Keratinocyte (primary cell): ENCODE measurements around the gene PTK6. TPM values are rescaled to one million over a fixed set of nuclear protein-coding genes. Genes with fewer than 3 reads are reported as not detected.

ENCODE experiments used
- DNase-seq: peaks from one replicate; pipeline ENCODE4 v3.0.0-alpha.2; 2011; ENCODE audit warnings: low read depth, missing footprints, low spot score
- FAIRE-seq: peaks from 2 replicates; lab custom pipeline; 2011; peaks lifted over from hg19 to GRCh38; lab: Jason Lieb, UNC
- H2AFZ ChIP-seq: 2 replicates; pipeline ENCODE4 v1.6.0; 2012; ENCODE audit warnings: low read length, control low read depth, inconsistent platforms; ENCODE audit not compliant: control insufficient read depth
- H3K27ac ChIP-seq: 2 replicates; pipeline ENCODE4 v1.5.1; 2011; ENCODE audit warnings: low read length; ENCODE audit not compliant: control insufficient read depth, insufficient read depth
- H3K27me3 ChIP-seq: 3 replicates; pipeline ENCODE4 v1.6.0; 2011; ENCODE audit warnings: low read length; ENCODE audit not compliant: control insufficient read depth, insufficient read depth; ENCODE audit errors: extremely low read depth
- H3K36me3 ChIP-seq, 2 experiments: 2 replicates in 1 of 2; 3 replicates in 1 of 2; pipeline ENCODE4 v1.5.1; 2011; ENCODE audit warnings: low read length in 2 of 2, mild to moderate bottlenecking in 1 of 2; ENCODE audit not compliant: control insufficient read depth in 2 of 2, insufficient read depth in 2 of 2; ENCODE audit errors: extremely low read depth in 1 of 2
- H3K4me1 ChIP-seq: 3 replicates; pipeline ENCODE4 v1.5.1; 2011; ENCODE audit warnings: low read length; ENCODE audit not compliant: control insufficient read depth, insufficient read depth; ENCODE audit errors: extremely low read depth
- H3K4me2 ChIP-seq: 3 replicates; pipeline ENCODE4 v1.6.0; 2011; ENCODE audit warnings: low read depth, low read length; ENCODE audit not compliant: control insufficient read depth, insufficient read depth; ENCODE audit errors: extremely low read depth
- H3K4me3 ChIP-seq, 3 experiments: fragments of 200-600 bp in 1 of 3; sonication (generic) in 1 of 3; 2 replicates in 2 of 3; 3 replicates in 1 of 3; pipeline ENCODE4 v1.5.1; 2011 to 2016; ENCODE audit warnings: low read length in 3 of 3, mild to moderate bottlenecking in 3 of 3, control low read depth in 2 of 3, inconsistent platforms in 1 of 3, low read depth in 1 of 3, mixed read lengths in 1 of 3, mixed run types in 1 of 3, moderate library complexity in 1 of 3; ENCODE audit not compliant: control insufficient read depth in 2 of 3, insufficient read depth in 2 of 3; ENCODE audit errors: extremely low read depth in 1 of 3
- H3K79me2 ChIP-seq: 2 replicates; pipeline ENCODE4 v1.6.0; 2012; ENCODE audit warnings: low read length; ENCODE audit not compliant: control insufficient read depth, insufficient read depth
- H3K9ac ChIP-seq: 3 replicates; pipeline ENCODE4 v1.6.0; 2011; ENCODE audit warnings: low read length; ENCODE audit not compliant: control insufficient read depth, insufficient read depth; ENCODE audit errors: extremely low read depth
- H3K9me1 ChIP-seq: 3 replicates; pipeline ENCODE4 v1.6.0; 2011; ENCODE audit warnings: low read length; ENCODE audit not compliant: control insufficient read depth, insufficient read depth; ENCODE audit errors: extremely low read depth
- H3K9me3 ChIP-seq: 2 replicates; pipeline ENCODE4 v1.5.1; 2012; ENCODE audit warnings: low read depth, low read length; ENCODE audit not compliant: control insufficient read depth
- H4K20me1 ChIP-seq: 3 replicates; pipeline ENCODE4 v1.6.0; 2011; ENCODE audit warnings: low read length; ENCODE audit not compliant: control insufficient read depth, insufficient read depth; ENCODE audit errors: extremely low read depth
- EZH2 ChIP-seq: IDR thresholded peaks from one replicate; pipeline ENCODE4 v1.6.1; 2012; ENCODE audit warnings: inconsistent platforms, mild to moderate bottlenecking, low read length, moderate library complexity
- dilution Hi-C: fragments of 300-500 bp; cut with MboI; formaldehyde crosslinking; loops from one replicate; pipeline ENCODE4 v1.7.0; 2020; ENCODE audit warnings: low sequenced_read_pairs; ENCODE audit not compliant: extremely low pct_ligation_motif_present
- polyA plus RNA-seq, 5 experiments: library from polyadenylated mRNA; depleted of rRNA in 3 of 5; stranded (reverse) in 3 of 5; stranded (forward) in 1 of 5; unstranded in 1 of 5; fragments of >200 nt; gene quantifications; 1 replicate in 1 of 5; 2 replicates in 3 of 5; 3 replicates in 1 of 5; pipeline versions ENCODE4 v1.2.1 to v1.2.3, GENCODE V29; 2011 to 2012; ENCODE audit warnings: missing spikeins in 2 of 5, low read depth in 1 of 5, low replicate concordance in 1 of 5
- TF ChIP-seq, protein P1 (sequence below), 3 experiments: IDR thresholded peaks in 1 of 3; conservative IDR thresholded peaks in 1 of 3; optimal IDR thresholded peaks in 1 of 3; 2 replicates in 2 of 3; 3 replicates in 1 of 3; pipeline versions ENCODE3 to v1.5.1; 2011; ENCODE audit warnings: low read length in 3 of 3, mild to moderate bottlenecking in 3 of 3, moderate library complexity in 2 of 3, control low read depth in 1 of 3, inconsistent platforms in 1 of 3; ENCODE audit not compliant: insufficient read depth in 2 of 3; ENCODE audit errors: extremely low read depth in 1 of 3

The PTK6 gene
- polyA plus RNA-seq, 1 donor (not counting 4 experiments of a cell fraction or from before 2014, with no cell fraction given), result 28.5 TPM

GRCh38 chr20:63549019-63549418, 11.8 kb upstream of the PTK6 start:
- Histone ChIP-seq H3K79me2 (no peaks in the 10 kb centered on the region), H3K36me3 (no peaks in the 10 kb centered on the region), H3K9ac (no peak overlapping the region), H2AFZ (no peak overlapping the region), H3K27me3 (peaks cover 3% of the 10 kb centered on the region), H3K4me3 (no peak overlapping the region), H3K9me1 (no peaks in the 10 kb centered on the region), H3K9me3 (no peaks in the 10 kb centered on the region), H3K4me1 (peaks cover 33% of the 10 kb centered on the region), H3K4me2 (no peak overlapping the region), H4K20me1 (no peaks in the 10 kb centered on the region), H3K27ac (no peak overlapping the region)
- dilution Hi-C loops, result no loop called here
- FAIRE-seq (no peak), DNase-seq (no peak)
- no peak for TF ChIP-seq EZH2
- TF ChIP-seq, protein P1, sequence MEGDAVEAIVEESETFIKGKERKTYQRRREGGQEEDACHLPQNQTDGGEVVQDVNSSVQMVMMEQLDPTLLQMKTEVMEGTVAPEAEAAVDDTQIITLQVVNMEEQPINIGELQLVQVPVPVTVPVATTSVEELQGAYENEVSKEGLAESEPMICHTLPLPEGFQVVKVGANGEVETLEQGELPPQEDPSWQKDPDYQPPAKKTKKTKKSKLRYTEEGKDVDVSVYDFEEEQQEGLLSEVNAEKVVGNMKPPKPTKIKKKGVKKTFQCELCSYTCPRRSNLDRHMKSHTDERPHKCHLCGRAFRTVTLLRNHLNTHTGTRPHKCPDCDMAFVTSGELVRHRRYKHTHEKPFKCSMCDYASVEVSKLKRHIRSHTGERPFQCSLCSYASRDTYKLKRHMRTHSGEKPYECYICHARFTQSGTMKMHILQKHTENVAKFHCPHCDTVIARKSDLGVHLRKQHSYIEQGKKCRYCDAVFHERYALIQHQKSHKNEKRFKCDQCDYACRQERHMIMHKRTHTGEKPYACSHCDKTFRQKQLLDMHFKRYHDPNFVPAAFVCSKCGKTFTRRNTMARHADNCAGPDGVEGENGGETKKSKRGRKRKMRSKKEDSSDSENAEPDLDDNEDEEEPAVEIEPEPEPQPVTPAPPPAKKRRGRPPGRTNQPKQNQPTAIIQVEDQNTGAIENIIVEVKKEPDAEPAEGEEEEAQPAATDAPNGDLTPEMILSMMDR (optimal IDR thresholded peaks at IDR 0.05 in 1 of 3, IDR thresholded peaks at IDR 0.05 in 1 of 3, conservative IDR thresholded peaks at IDR 0.05 in 1 of 3; ENCODE audit: extremely low read depth in 1 of 3, insufficient read depth in 2 of 3, low read length in 3 of 3), result no peak

DNA sequence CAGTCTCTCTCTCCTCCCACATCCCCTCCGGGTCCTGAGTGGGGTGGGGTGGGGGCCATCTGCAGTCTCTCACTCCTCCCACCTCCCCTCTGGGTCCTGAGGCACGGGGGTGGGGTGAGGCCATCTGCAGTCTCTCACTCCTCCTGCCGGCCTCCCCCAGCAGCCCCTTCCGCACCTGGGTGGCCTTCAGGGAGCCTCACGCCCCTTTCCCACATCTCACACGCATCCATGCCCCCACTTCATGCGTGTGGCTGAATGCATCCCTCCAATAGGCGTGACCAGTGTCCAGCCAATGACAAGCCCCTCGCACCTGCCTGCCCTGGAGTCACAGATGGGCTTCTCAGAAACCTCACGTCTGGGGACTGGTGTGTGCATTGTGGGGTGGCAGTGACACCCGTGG, 11.4 kb upstream of the PTK6 start:
- no peak for DNase-seq
- dilution Hi-C loops, result no loop called here
- H3K4me2 ChIP-seq, result no peak overlapping the region
- H2AFZ ChIP-seq, result no peak overlapping the region
- TF ChIP-seq, protein P1 (optimal IDR thresholded peaks at IDR 0.05 in 1 of 3, IDR thresholded peaks at IDR 0.05 in 1 of 3, conservative IDR thresholded peaks at IDR 0.05 in 1 of 3; ENCODE audit: extremely low read depth in 1 of 3, insufficient read depth in 2 of 3, low read length in 3 of 3), result no peak
- no peak for TF ChIP-seq EZH2
- H4K20me1 ChIP-seq, result no peaks in the 10 kb centered on the region
- no peak overlapping the region for H3K27ac ChIP-seq
- no peak overlapping the region for H3K4me3 ChIP-seq
- no peaks in the 10 kb centered on the region for H3K9me1 ChIP-seq
- H3K9me3 ChIP-seq, result no peaks in the 10 kb centered on the region
- no peaks in the 10 kb centered on the region for H3K36me3 ChIP-seq
- H3K9ac ChIP-seq, result no peak overlapping the region
- no peak for FAIRE-seq
- no peaks in the 10 kb centered on the region for H3K79me2 ChIP-seq
- peaks cover 36% of the 10 kb centered on the region for H3K4me1 ChIP-seq
- H3K27me3 ChIP-seq, result peaks cover 3% of the 10 kb centered on the region
